Measurements from ENCODE around the gene OR5D16.
"Not testable (repeated sequence)": the region's sequence is repeated elsewhere in the genome, so short reads cannot be mapped to it uniquely, and the experiment has no call there.

OR5D16 gene

GRCh38 chr11:55838452-55838851 is at the start of gene OR5D16:
TSS of gene OR5D16 (plus strand) at chr11:55838752. CDS start at chr11:55838752, 0 bp downstream.
- no peak for DNase-seq (ENCODE audit: low read depth)

- no peak for DNase-seq (ENCODE audit: low read depth)
These were observed 46.9 kb upstream of the OR5D16 start for GRCh38 chr11:55791606-55792005.

- DNase-seq (ENCODE audit: low read depth): no peak
These were observed 45.2 kb upstream of the OR5D16 start for GRCh38 chr11:55793321-55793720.

GRCh38 chr11:55795256-55795655 is 43.3 kb upstream of the OR5D16 start, which contains the start of gene OR5D14:
TSS of gene OR5D14 (plus strand) at chr11:55795556. CDS start at chr11:55795556, 0 bp downstream.
- no peak for DNase-seq (ENCODE audit: low read depth)

- no peak for DNase-seq (ENCODE audit: low read depth)
These were observed 32.3 kb upstream of the OR5D16 start for GRCh38 chr11:55806248-55806647.

GRCh38 chr11:55811067-55811466 is 27.5 kb upstream of the OR5D16 start, which contains the start of gene OR5L1:
TSS of gene OR5L1 (plus strand) at chr11:55811367. CDS start at chr11:55811467, 100 bp downstream.
- DNase-seq (ENCODE audit: low read depth): no peak

GRCh38 chr11:55819330-55819729 is 19.2 kb upstream of the OR5D16 start, which contains the start of gene OR5D18:
TSS of gene OR5D18 (plus strand) at chr11:55819630. CDS start at chr11:55819630, 0 bp downstream.
- no peak for DNase-seq (ENCODE audit: low read depth)

GRCh38 chr11:55826919-55827318 is 11.6 kb upstream of the OR5D16 start, which contains the start of gene OR5L2:
TSS of gene OR5L2 (plus strand) at chr11:55827219. CDS start at chr11:55827219, 0 bp downstream.
- no peak for DNase-seq (ENCODE audit: low read depth)

GRCh38 chr11:55847453-55847852 is 8.9 kb downstream of the OR5D16 start:
- DNase-seq (ENCODE audit: low read depth): no peak

GRCh38 chr11:55849037-55849436 is 10.5 kb downstream of the OR5D16 start:
- DNase-seq (ENCODE audit: low read depth): no peak

GRCh38 chr11:55852141-55852540 is 13.6 kb downstream of the OR5D16 start:
- no peak for DNase-seq (ENCODE audit: low read depth)

GRCh38 chr11:55854704-55855103 is 16.2 kb downstream of the OR5D16 start:
- no peak for DNase-seq (ENCODE audit: low read depth)

GRCh38 chr11:55867354-55867753 is 28.8 kb downstream of the OR5D16 start:
- not testable (repeated sequence) for DNase-seq (ENCODE audit: low read depth)

GRCh38 chr11:55872731-55873130 is 34.2 kb downstream of the OR5D16 start:
- DNase-seq (ENCODE audit: low read depth): not testable (repeated sequence)

GRCh38 chr11:55873146-55873545 is 34.6 kb downstream of the OR5D16 start:
- DNase-seq (ENCODE audit: low read depth): not testable (repeated sequence)

GRCh38 chr11:55882997-55883396 is 44.4 kb downstream of the OR5D16 start, which contains the start of gene TRIM51:
TSS of gene TRIM51 (plus strand) at chr11:55883297. CDS start at chr11:55885429, 2,132 bp downstream.
- not testable (repeated sequence) for DNase-seq (ENCODE audit: low read depth)

- DNase-seq (ENCODE audit: low read depth): not testable (repeated sequence)
These were observed 46.4 kb downstream of the OR5D16 start for GRCh38 chr11:55884995-55885394.

- DNase-seq (ENCODE audit: low read depth): not testable (repeated sequence)
These were observed 46.9 kb downstream of the OR5D16 start for GRCh38 chr11:55885481-55885880.

Measured in stromal cell of bone marrow (primary cell).